BE2C (cell line): Measurements from ENCODE around the gene CHSY1.

Experiments
- DNase-seq: peaks from one replicate; pipeline ENCODE4 v3.0.0-alpha.2; 2020
- H3K27me3 ChIP-seq: fragments of 250-450 bp; sonication (Bioruptor Pico); 2 replicates; pipeline ENCODE4 v1.5.1; 2020; ENCODE audit warnings: mild to moderate bottlenecking
- H3K36me3 ChIP-seq: fragments of 250-450 bp; sonication (Bioruptor Pico); 2 replicates; pipeline ENCODE4 v1.5.1; 2020; ENCODE audit warnings: mild to moderate bottlenecking
- H3K4me1 ChIP-seq: fragments of 250-450 bp; sonication (Bioruptor Pico); 2 replicates; pipeline ENCODE4 v1.5.1; 2020
- H3K4me3 ChIP-seq: 2 replicates; pipeline ENCODE4 v1.5.1; 2011; ENCODE audit warnings: low read depth, low read length
- H3K9me3 ChIP-seq: fragments of 250-450 bp; sonication (Bioruptor Pico); 2 replicates; pipeline ENCODE4 v1.5.1; 2020
- CTCF ChIP-seq: IDR thresholded peaks from 2 replicates; pipeline ENCODE4 v1.5.1; 2012; ENCODE audit warnings: mild to moderate bottlenecking, low read depth, low read length

The CHSY1 gene

GRCh38 chr15:101165905-101166471 is 85.9 kb downstream of the CHSY1 start:
- Histone ChIP-seq H3K4me3 (no peak overlapping the region), H3K9me3 (peaks cover 3% of the 10 kb centered on the region), H3K27me3 (no peaks in the 10 kb centered on the region), H3K36me3 (no peaks in the 10 kb centered on the region), H3K4me1 (peaks cover 44% of the 10 kb centered on the region)
- no peak for TF ChIP-seq CTCF
- no peak for DNase-seq

- H3K4me1 ChIP-seq: peaks cover 15% of the 10 kb centered on the region
- no peak overlapping the region for H3K4me3 ChIP-seq
- peak; percentile 58 for DNase-seq
- H3K27me3 ChIP-seq: no peaks in the 10 kb centered on the region
- peaks cover 3% of the 10 kb centered on the region for H3K9me3 ChIP-seq
- no peaks in the 10 kb centered on the region for H3K36me3 ChIP-seq
- no peak for TF ChIP-seq CTCF
Observed at GRCh38 chr15:101162701-101163483, 89.0 kb downstream of the CHSY1 start.

- Histone ChIP-seq H3K36me3 (no peaks in the 10 kb centered on the region), H3K9me3 (peaks cover 3% of the 10 kb centered on the region), H3K4me3 (no peak overlapping the region), H3K27me3 (no peaks in the 10 kb centered on the region), H3K4me1 (peaks cover 8% of the 10 kb centered on the region)
- DNase-seq: no peak
- TF ChIP-seq CTCF: no peak
Observed at GRCh38 chr15:101161656-101162055, 90.2 kb downstream of the CHSY1 start.

GRCh38 chr15:101159936-101160815 is 91.7 kb downstream of the CHSY1 start:
- Histone ChIP-seq H3K4me1 (peaks cover 8% of the 10 kb centered on the region), H3K9me3 (no peaks in the 10 kb centered on the region; the same call in 1 of the 2 replicates), H3K36me3 (no peaks in the 10 kb centered on the region), H3K27me3 (no peaks in the 10 kb centered on the region), H3K4me3 (no peak overlapping the region)
- TF ChIP-seq CTCF: no peak
- no peak for DNase-seq

GRCh38 chr15:101159096-101159935 is 92.5 kb downstream of the CHSY1 start:
- no peak for TF ChIP-seq CTCF
- Histone ChIP-seq H3K4me3 (no peak overlapping the region), H3K4me1 (peaks cover 8% of the 10 kb centered on the region), H3K36me3 (no peaks in the 10 kb centered on the region), H3K9me3 (no peaks in the 10 kb centered on the region; the same call in 1 of the 2 replicates), H3K27me3 (no peaks in the 10 kb centered on the region)
- DNase-seq: no peak
